GM12875 (cell line): ENCODE measurements around the gene PRRT1B.

ENCODE experiments used
- H3K4me3 ChIP-seq: one replicate; pipeline ENCODE4 v1.5.1; 2011; ENCODE audit warnings: low read depth, low read length, control low read depth
- TF ChIP-seq, protein P1 (sequence below): IDR thresholded peaks from 2 replicates; pipeline ENCODE4 v1.5.1; 2011; ENCODE audit warnings: low read depth, mild to moderate bottlenecking, control low read depth, inconsistent platforms, low read length, moderate library complexity, borderline replicate concordance; ENCODE audit not compliant: insufficient read depth

PRRT1B gene

DNA sequence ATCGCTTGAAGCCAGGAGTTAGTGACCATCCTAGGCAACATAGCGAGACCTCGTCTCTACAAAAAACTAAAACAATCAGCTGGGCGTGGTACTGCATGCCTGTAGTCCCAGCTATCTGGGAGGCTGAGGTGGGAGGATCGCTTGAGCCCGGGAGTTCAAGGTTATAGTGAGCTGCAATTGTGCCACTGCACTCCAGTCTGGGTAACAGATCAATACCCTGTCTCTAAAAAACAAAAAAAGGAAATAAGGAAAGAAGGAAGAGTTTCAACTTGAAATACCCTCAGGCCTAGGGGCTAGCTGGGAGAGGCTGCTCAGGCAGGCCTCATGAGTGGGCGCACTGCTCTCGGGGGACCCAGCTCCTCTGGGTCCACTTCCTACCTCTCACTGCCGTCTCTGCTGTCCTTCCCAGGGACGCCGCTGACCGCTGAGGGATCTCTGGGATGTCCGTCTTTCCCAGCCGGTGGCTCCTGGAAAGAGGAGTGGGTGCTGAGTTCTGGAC is 56.4 kb downstream of the PRRT1B start:
- TF ChIP-seq, protein P1, sequence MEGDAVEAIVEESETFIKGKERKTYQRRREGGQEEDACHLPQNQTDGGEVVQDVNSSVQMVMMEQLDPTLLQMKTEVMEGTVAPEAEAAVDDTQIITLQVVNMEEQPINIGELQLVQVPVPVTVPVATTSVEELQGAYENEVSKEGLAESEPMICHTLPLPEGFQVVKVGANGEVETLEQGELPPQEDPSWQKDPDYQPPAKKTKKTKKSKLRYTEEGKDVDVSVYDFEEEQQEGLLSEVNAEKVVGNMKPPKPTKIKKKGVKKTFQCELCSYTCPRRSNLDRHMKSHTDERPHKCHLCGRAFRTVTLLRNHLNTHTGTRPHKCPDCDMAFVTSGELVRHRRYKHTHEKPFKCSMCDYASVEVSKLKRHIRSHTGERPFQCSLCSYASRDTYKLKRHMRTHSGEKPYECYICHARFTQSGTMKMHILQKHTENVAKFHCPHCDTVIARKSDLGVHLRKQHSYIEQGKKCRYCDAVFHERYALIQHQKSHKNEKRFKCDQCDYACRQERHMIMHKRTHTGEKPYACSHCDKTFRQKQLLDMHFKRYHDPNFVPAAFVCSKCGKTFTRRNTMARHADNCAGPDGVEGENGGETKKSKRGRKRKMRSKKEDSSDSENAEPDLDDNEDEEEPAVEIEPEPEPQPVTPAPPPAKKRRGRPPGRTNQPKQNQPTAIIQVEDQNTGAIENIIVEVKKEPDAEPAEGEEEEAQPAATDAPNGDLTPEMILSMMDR, result no peak
- H3K4me3 ChIP-seq, result no peak overlapping the region

DNA sequence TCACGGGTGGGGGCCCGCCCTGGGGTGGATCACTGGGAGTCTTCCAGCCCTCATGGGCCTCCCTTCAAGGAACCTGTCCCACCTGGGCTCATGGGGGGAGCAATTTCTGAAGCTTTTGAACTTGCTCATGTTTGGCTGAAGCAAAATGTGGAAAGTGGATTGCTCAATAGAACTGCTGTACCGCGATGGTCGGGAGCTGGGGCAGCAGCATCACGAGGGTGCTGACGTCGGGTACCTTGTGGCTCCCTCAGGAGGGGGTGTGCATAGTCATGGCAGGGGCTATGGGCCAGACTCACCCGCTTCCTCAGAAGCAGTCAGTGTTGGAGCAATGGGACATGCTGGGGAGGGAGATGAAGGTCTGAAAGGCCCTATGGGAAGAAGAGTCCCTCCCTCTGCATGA is 57.9 kb downstream of the PRRT1B start:
- TF ChIP-seq, protein P1, result no peak
- H3K4me3 ChIP-seq, result no peak overlapping the region

DNA sequence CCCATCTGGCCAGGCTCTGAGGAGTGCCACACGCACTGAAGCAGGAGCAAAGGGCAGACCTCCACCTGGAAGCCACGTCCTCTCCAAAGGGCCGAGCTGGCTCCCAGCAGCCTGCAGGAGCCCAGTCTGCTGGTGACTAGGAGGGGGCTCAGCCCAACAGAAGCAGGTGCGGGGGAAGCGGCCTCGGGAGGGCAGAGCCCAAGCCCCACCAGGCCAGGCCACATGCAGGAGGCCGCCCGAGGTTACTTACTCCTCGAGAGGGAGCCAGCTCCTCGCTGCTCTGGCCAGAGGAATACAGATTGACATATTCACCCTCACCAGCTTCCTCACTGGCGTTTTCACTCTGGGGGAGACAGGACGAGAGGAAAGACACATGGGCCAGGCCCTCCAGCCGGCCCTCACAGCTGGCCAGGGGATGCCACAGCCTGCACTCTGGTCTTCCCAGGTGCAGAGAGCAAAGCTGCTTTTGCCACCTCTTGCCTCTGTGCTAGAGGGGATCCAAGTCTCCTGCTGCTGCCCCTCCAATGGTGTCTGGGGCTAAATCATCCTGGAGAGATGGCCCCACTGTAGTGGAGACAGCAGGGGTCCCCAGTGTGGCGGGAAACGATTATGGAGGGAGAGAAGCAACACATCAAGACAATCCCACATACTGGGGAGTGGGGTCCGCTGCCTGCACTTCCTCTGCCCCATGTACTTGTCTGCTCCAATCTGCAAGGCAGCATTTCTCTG is 58.6 kb downstream of the PRRT1B start:
- TF ChIP-seq, protein P1, result no peak
- H3K4me3 ChIP-seq, result no peak overlapping the region

DNA sequence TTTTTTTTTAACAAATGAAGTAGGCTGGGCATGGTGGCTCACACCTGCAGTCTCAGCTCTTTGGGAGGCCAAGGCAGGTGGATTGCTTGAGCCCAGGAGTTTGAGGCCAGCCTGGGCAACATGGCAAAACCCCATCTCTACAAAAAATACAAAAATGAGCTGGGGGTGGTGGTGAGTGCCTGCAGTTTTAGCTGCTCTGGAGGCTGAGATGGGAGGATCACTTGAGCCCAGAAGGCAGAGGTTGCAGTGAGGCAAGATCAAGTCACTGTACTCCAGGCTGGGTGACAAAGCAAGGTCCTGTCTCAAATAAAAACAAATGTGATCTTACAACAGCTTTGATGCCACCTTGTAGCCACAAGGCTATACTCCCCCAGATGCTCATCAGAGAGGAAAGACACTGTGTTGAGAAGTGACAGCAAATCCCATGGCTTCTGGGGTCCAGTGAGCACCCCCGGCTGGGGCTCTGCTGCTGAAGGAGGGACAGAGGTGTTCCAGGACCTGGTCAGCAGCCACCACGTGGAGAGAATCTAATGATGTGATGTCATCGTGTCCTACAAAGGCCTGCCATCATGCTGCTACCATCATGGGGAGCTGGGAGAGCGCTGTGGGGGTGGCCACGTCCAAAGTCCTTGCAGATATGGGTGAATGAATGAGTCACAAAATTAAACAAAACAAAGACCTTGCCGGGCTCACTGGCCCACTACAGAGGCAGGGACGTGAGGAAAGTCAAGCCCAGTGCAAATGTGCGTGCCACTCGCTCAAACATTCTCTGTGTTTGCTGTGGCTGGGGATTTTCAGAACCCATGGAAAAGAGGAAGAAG is 60.7 kb downstream of the PRRT1B start:
- TF ChIP-seq, protein P1, result no peak

DNA sequence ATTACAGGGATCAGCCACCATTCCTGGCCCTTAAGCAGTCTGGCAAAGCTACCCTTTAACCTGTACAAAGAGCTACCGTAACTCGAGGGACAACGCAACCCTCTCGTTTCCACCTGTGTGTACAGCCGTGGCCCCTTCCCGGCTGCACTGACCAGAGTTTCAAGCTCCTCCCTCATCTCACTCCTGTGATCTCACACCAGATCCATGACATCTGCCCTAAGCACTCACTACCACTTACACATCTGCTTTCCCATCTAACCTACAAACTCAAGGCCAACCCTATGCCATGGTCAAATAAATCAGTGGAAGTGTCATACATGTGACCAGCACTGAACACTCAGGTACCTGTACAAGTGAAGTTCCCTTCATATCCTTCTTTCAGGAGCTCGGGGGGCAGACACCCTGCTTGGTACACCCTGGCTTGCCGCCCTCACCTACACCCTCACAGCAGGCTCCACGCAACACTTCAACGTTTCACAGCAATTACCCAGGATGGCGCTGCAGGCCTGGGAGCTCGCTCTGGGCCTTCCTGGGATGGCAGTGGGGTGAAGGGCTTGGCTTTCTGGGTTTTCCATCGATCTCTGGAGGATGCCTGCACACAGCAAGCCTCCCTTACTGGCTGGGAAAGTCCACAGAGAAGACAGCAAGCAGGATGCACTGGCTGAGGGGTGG is 61.7 kb downstream of the PRRT1B start:
- no peak overlapping the region for H3K4me3 ChIP-seq
- TF ChIP-seq, protein P1, result no peak

More for the DNA sequence above, 60.7 kb downstream of the PRRT1B start:
- H3K4me3 ChIP-seq, result no peak overlapping the region

DNA sequence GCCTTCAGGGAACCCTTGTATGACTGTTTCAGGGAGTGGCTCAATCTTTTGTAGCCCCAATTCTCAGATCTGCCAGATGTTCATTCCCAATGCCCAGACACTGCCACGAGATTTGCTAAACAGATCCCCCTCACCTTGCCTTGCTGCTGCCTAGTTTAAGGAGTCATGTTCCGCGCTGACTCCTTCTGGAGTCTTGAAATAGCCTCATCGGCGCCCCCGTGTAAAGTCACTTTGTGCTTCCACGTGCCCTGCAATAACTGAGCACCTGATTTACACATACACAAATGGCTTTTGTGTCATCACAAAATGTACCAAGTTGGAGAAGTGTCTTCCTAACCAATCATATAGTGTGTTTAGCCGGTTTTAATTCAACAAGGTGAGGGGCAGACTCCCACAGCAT is 62.3 kb downstream of the PRRT1B start:
- TF ChIP-seq, protein P1, result no peak
- no peak overlapping the region for H3K4me3 ChIP-seq
